MCF 10A (cell line): ENCODE results near the gene VKORC1. TPM values are rescaled to one million over a fixed set of nuclear protein-coding genes. Genes with fewer than 3 reads are reported as not detected.

Experiments
- BruUV-seq: library from RNA; stranded (reverse); fragments of 400-500 nt; replicated peaks from 2 replicates; lab custom pipeline; 2021; lab: Mats Ljungman, UMichigan
- CTCF ChIA-PET: fragments of 300-600 bp; sonication (Branson Sonifier 250); formaldehyde crosslinking; extraction: SDS; loops from one replicate; lab custom pipeline; 2021; ENCODE audit warnings: antibody characterized with exemption, inconsistent platforms; lab: Yijun Ruan, JAX
- POLR2A ChIA-PET: fragments of 300-600, 350-650 bp; sonication (Branson Sonifier 250); formaldehyde crosslinking; extraction: SDS; loops from one replicate; lab custom pipeline; 2020; ENCODE audit warnings: antibody characterized with exemption, inconsistent platforms; lab: Yijun Ruan, JAX
- DNase-seq: peaks from one replicate; pipeline ENCODE4 v3.0.0-alpha.2; 2018; ENCODE audit not compliant: unreplicated experiment
- H3K27ac Mint-ChIP-seq: one replicate; pipeline ENCODE4 v1.8.0; 2022; ENCODE audit warnings: mild to moderate bottlenecking, low read depth, mixed read lengths; ENCODE audit not compliant: unreplicated experiment
- H3K27me3 Mint-ChIP-seq: one replicate; pipeline ENCODE4 v1.8.0; 2022; ENCODE audit warnings: mixed read lengths; ENCODE audit not compliant: insufficient read depth, unreplicated experiment
- H3K36me3 Mint-ChIP-seq: one replicate; pipeline ENCODE4 v1.8.0; 2022; ENCODE audit warnings: mild to moderate bottlenecking, moderate library complexity, mixed read lengths; ENCODE audit not compliant: insufficient read depth, unreplicated experiment
- H3K4me1 Mint-ChIP-seq: one replicate; pipeline ENCODE4 v1.8.0; 2022; ENCODE audit warnings: mixed read lengths; ENCODE audit not compliant: insufficient read depth, unreplicated experiment
- H3K4me3 Mint-ChIP-seq: one replicate; pipeline ENCODE4 v1.8.0; 2022; ENCODE audit warnings: mild to moderate bottlenecking, moderate library complexity, mixed read lengths; ENCODE audit not compliant: unreplicated experiment
- H3K9me3 Mint-ChIP-seq: one replicate; pipeline ENCODE4 v1.8.0; 2022; ENCODE audit warnings: mixed read lengths; ENCODE audit not compliant: unreplicated experiment
- CTCF ChIP-seq: fragments of 200-600 bp; IDR thresholded peaks from one replicate; pipeline ENCODE4 v1.8.0; 2022; ENCODE audit warnings: antibody characterized with exemption, mild to moderate bottlenecking; ENCODE audit not compliant: unreplicated experiment
- intact Hi-C: fragments of 100-400 bp; cut with micrococcal nuclease; formaldehyde crosslinking; loops from 2 replicates; pipeline ENCODE4 v1.14.1; 2022
- total RNA-seq: library from RNA; stranded (reverse); gene quantifications from 2 replicates; pipeline ENCODE4 v1.2.3, GENCODE V29; 2022

VKORC1 gene
- total RNA-seq, 1 experiment from 2014 or later: 66.3 TPM

GRCh38 chr16:31093132-31093703 is 1.4 kb downstream of the VKORC1 start:
- TF ChIP-seq CTCF: no peak
- Mint-ChIP-seq H3K27ac (peak overlapping the region; percentile 1), H3K4me1 (peaks cover 12% of the 10 kb centered on the region), H3K9me3 (no peaks in the 10 kb centered on the region), H3K4me3 (peak overlapping the region; percentile 85), H3K36me3 (peaks cover 22% of the 10 kb centered on the region), H3K27me3 (no peaks in the 10 kb centered on the region)
- intact Hi-C loops: no loop called here
- peak; percentile 50 for DNase-seq
- BruUV-seq: no TSS peak
- CTCF ChIA-PET: interaction anchor here (0.6 to 5.2 kb wide), 8 partner anchors 42 to 364 kb away, joined by 3 to 27 read pairs (median 4); partner anchors contain the start of genes HSD3B7 and ZNF843
- POLR2A ChIA-PET: interaction anchor here (0.5 to 6.5 kb wide), 13 partner anchors 16 to 367 kb away, joined by 3 to 78 read pairs (median 5); partner anchors contain the start of genes FUS, KAT8, PRSS8 and ZNF646

- TF ChIP-seq CTCF: no peak
- Mint-ChIP-seq H3K4me1 (peaks cover 12% of the 10 kb centered on the region), H3K27ac (no peak overlapping the region), H3K36me3 (peaks cover 22% of the 10 kb centered on the region), H3K9me3 (no peaks in the 10 kb centered on the region), H3K4me3 (peak overlapping the region; percentile 85), H3K27me3 (no peaks in the 10 kb centered on the region)
- POLR2A ChIA-PET: interaction anchor here (0.7 to 6.5 kb wide), 4 partner anchors 18 to 368 kb away, joined by 3 to 78 read pairs (median 24); partner anchors contain the start of genes KAT8, ZNF646 and ZNF668
- BruUV-seq: no TSS peak
- CTCF ChIA-PET: interaction anchor here (0.6 to 5.2 kb wide), 16 partner anchors 42 to 781 kb away, joined by 3 to 27 read pairs (median 3); partner anchors contain the start of genes HSD3B7, ZNF267 and ZNF843
- intact Hi-C loops: no loop called here
- DNase-seq: no peak
Measured at GRCh38 chr16:31092330-31092729, 2.3 kb downstream of the VKORC1 start.

GRCh38 chr16:31090540-31090939 is 4.1 kb downstream of the VKORC1 start:
- peaks cover 7% of the 10 kb centered on the region for H3K4me1 Mint-ChIP-seq
- H3K4me3 Mint-ChIP-seq: no peak overlapping the region
- intact Hi-C loops: no loop called here
- BruUV-seq: no TSS peak
- no peaks in the 10 kb centered on the region for H3K27me3 Mint-ChIP-seq
- no peak overlapping the region for H3K27ac Mint-ChIP-seq
- no peak for TF ChIP-seq CTCF
- CTCF ChIA-PET: no interaction called here
- peaks cover 18% of the 10 kb centered on the region for H3K36me3 Mint-ChIP-seq
- no peaks in the 10 kb centered on the region for H3K9me3 Mint-ChIP-seq
- no peak for DNase-seq
- POLR2A ChIA-PET: interaction anchor here (1.3 to 6.5 kb wide), 3 partner anchors 9 to 27 kb away, joined by 3 to 78 read pairs (median 5); partner anchors contain the start of genes KAT8, ZNF646 and ZNF668

- ChIA-PET POLR2A (interaction anchor here (0.8 to 1.7 kb wide), 2 partner anchors 15 to 28 kb away, joined by 3 to 5 read pairs; partner anchors contain the start of genes KAT8, ZNF646 and ZNF668), CTCF (interaction anchor here (0.5 to 0.6 kb wide), 2 partner anchors 152 to 355 kb away, joined by 3 to 4 read pairs; no protein-coding TSS in a partner anchor)
- no peak overlapping the region for H3K27ac Mint-ChIP-seq
- peaks cover 19% of the 10 kb centered on the region for H3K36me3 Mint-ChIP-seq
- H3K27me3 Mint-ChIP-seq: no peaks in the 10 kb centered on the region
- peaks cover 5% of the 10 kb centered on the region for H3K4me1 Mint-ChIP-seq
- H3K4me3 Mint-ChIP-seq: no peak overlapping the region
- DNase-seq: no peak
- H3K9me3 Mint-ChIP-seq: no peaks in the 10 kb centered on the region
- BruUV-seq: no TSS peak
- intact Hi-C loops: no loop called here
- TF ChIP-seq CTCF: no peak
Measured at GRCh38 chr16:31089199-31089598, 5.4 kb downstream of the VKORC1 start.
